ENCODE measurements around the gene RECQL.
"Not testable (repeated sequence)": the region's sequence is repeated elsewhere in the genome, so short reads cannot be mapped to it uniquely, and the experiment has no call there.

RECQL gene

GRCh38 chr12:21419009-21419699 lies 82.3 kb downstream of the RECQL start:
- DNase-seq, result not testable (repeated sequence)
